ENCODE data around the gene CRKL.
"Not testable (repeated sequence)": the region's sequence is repeated elsewhere in the genome, so short reads cannot be mapped to it uniquely, and the experiment has no call there.

The CRKL gene

GRCh38 chr22:20935049-20935448 lies 17.8 kb downstream of the CRKL start:
- DNase-seq: not testable (repeated sequence)

GRCh38 chr22:20935780-20936539 lies 18.8 kb downstream of the CRKL start:
- not testable (repeated sequence) for DNase-seq

- DNase-seq: no peak
These were observed 20.0 kb downstream of the CRKL start for GRCh38 chr22:20937031-20937793.

- DNase-seq: no peak
These were observed 20.8 kb downstream of the CRKL start for GRCh38 chr22:20937794-20938671.

GRCh38 chr22:20939457-20940185 lies 22.4 kb downstream of the CRKL start:
- DNase-seq: not testable (repeated sequence)

- DNase-seq: no peak
These were observed 23.0 kb downstream of the CRKL start for GRCh38 chr22:20940186-20940651.

- DNase-seq: no peak
These were observed 23.7 kb downstream of the CRKL start for GRCh38 chr22:20940904-20941385.

- not testable (repeated sequence) for DNase-seq
These were observed 25.1 kb downstream of the CRKL start for GRCh38 chr22:20942203-20942902.

- no peak for DNase-seq
These were observed 26.1 kb downstream of the CRKL start for GRCh38 chr22:20943104-20943933.

- no peak for DNase-seq
These were observed 26.8 kb downstream of the CRKL start for GRCh38 chr22:20944042-20944441.

GRCh38 chr22:20945578-20945934 lies 28.3 kb downstream of the CRKL start:
- DNase-seq: no peak

- DNase-seq: no peak
These were observed 29.1 kb downstream of the CRKL start for GRCh38 chr22:20946080-20946986.

GRCh38 chr22:20946991-20947390 lies 29.8 kb downstream of the CRKL start:
- DNase-seq: no peak

- no peak for DNase-seq
These were observed 31.2 kb downstream of the CRKL start for GRCh38 chr22:20948450-20948849.

- no peak for DNase-seq
These were observed 31.8 kb downstream of the CRKL start for GRCh38 chr22:20948989-20949388.

GRCh38 chr22:20949698-20950183 lies 32.5 kb downstream of the CRKL start:
- no peak for DNase-seq

- no peak for DNase-seq
These were observed 34.1 kb downstream of the CRKL start for GRCh38 chr22:20951151-20951931.

- DNase-seq: no peak
These were observed 34.7 kb downstream of the CRKL start for GRCh38 chr22:20951932-20952380.
